Lung (tissue), 10 donors: ENCODE data around the gene CFC1. TPM values are rescaled to one million over a fixed set of nuclear protein-coding genes. Genes with fewer than 3 reads are reported as not detected.
"Not testable (repeated sequence)": the region's sequence is repeated elsewhere in the genome, so short reads cannot be mapped to it uniquely, and the experiment has no call there.

Experiments
- ATAC-seq: fragments of 200-7000 bp; cut with Tn5 transposase; one replicate; pipeline ENCODE4 v1.9.1; 2020; ENCODE audit warnings: moderate number of reproducible peaks; ENCODE audit not compliant: insufficient read depth, low FRiP score
- DNase-seq, 3 donors: peaks; one replicate each; pipeline ENCODE4 v3.0.0-alpha.2; 2013 to 2017
- H3K27ac ChIP-seq, 2 donors: one replicate each; pipeline ENCODE4 v1.5.1; 2013; ENCODE audit warnings: mild to moderate bottlenecking in 2 of 2, moderate library complexity in 2 of 2, control low read depth in 1 of 2, inconsistent platforms in 1 of 2, low read depth in 1 of 2, low read length in 1 of 2
- H3K27me3 ChIP-seq, 3 donors: one replicate each; pipeline ENCODE4 v1.5.1; 2013; ENCODE audit warnings: low read length in 2 of 3; ENCODE audit not compliant: control insufficient read depth in 3 of 3, insufficient read depth in 3 of 3
- H3K36me3 ChIP-seq, 4 donors: one replicate each; pipeline ENCODE4 v1.5.1; 2013; ENCODE audit warnings: low read length in 4 of 4, mild to moderate bottlenecking in 1 of 4, moderate library complexity in 1 of 4; ENCODE audit not compliant: control insufficient read depth in 4 of 4, insufficient read depth in 4 of 4
- H3K4me1 ChIP-seq, 5 donors: one replicate each; pipeline ENCODE4 v1.5.1; 2013; ENCODE audit warnings: low read length in 5 of 5, mild to moderate bottlenecking in 2 of 5, moderate library complexity in 1 of 5; ENCODE audit not compliant: control insufficient read depth in 5 of 5, insufficient read depth in 5 of 5
- H3K4me3 ChIP-seq: one replicate; pipeline ENCODE4 v1.5.1; 2013; ENCODE audit warnings: mild to moderate bottlenecking, control low read depth, moderate library complexity
- H3K9ac ChIP-seq, 2 donors: one replicate each; pipeline ENCODE4 v1.5.1; 2013; ENCODE audit warnings: low read length in 2 of 2, control low read depth in 1 of 2; ENCODE audit not compliant: insufficient read depth in 1 of 2
- H3K9me3 ChIP-seq, 4 donors: one replicate each; pipeline ENCODE4 v1.5.1; 2013; ENCODE audit warnings: low read length in 3 of 4, mild to moderate bottlenecking in 1 of 4, moderate library complexity in 1 of 4; ENCODE audit not compliant: control insufficient read depth in 4 of 4, insufficient read depth in 3 of 4
- WGBS, 2 donors: extraction: QIAGEN DNeasy Blood & Tissue Kit; methylation state at CpG; one replicate each; pipeline ENCODE4 v1.1.7; 2013; 5-methylcytosine and 5-hydroxymethylcytosine counted together
- polyA plus RNA-seq, 2 donors: library from polyadenylated mRNA; stranded (reverse); fragments of 200-250 nt; gene quantifications; one replicate each; pipeline ENCODE4 v1.2.1, GENCODE V29; 2013
- total RNA-seq, 2 donors: library from RNA; depleted of rRNA in 1 of 2; stranded (reverse); fragments of >200 nt in 1 of 2; gene quantifications; one replicate each; pipeline ENCODE4 v1.2.1, GENCODE V29; 2014 to 2021
- donor health status: Bipolar disorder and iron deficiency.
- donor health status: healthy.
- donor health status: DM: yes; HTN: yes; CAD: no.

CFC1 gene
- total and polyA plus RNA-seq, 4 donors: 0.19 to 9.1 (median 1.3) TPM; not detected in 1

- no CpG with 5 or more reads among the region's 4 CpGs for WGBS, 2 donors
- DNase-seq, H3K9ac ChIP-seq, H3K27ac ChIP-seq, H3K36me3 ChIP-seq, H3K27me3 ChIP-seq, H3K4me1 ChIP-seq, H3K4me3 ChIP-seq, ATAC-seq, H3K9me3 ChIP-seq: not testable (repeated sequence)
These were observed 21.8 kb downstream of the CFC1 start for GRCh38 chr2:130577559-130577958.

- not testable (repeated sequence) for H3K27ac ChIP-seq, H3K9ac ChIP-seq, H3K4me1 ChIP-seq, H3K9me3 ChIP-seq, H3K27me3 ChIP-seq, H3K4me3 ChIP-seq, ATAC-seq, H3K36me3 ChIP-seq, DNase-seq
- WGBS, 2 donors: no CpG with 5 or more reads among the region's 8 CpGs
These were observed 23.1 kb downstream of the CFC1 start for GRCh38 chr2:130576209-130576784.

GRCh38 chr2:130574230-130574629, 25.1 kb downstream of the CFC1 start:
- 81 to 93% methylated on average over 5 to 7 of the region's 13 CpGs for WGBS, 2 donors
- not testable (repeated sequence) for H3K27ac ChIP-seq

GRCh38 chr2:130571929-130572328, 27.4 kb downstream of the CFC1 start:
- not testable (repeated sequence) for H3K9ac ChIP-seq, H3K27ac ChIP-seq, H3K4me1 ChIP-seq, H3K9me3 ChIP-seq, H3K27me3 ChIP-seq, ATAC-seq, H3K4me3 ChIP-seq, DNase-seq, H3K36me3 ChIP-seq
- no CpG with 5 or more reads among the region's 3 CpGs for WGBS, 2 donors

More at GRCh38 chr2:130574230-130574629, 25.1 kb downstream of the CFC1 start:
- not testable (repeated sequence) for H3K4me1 ChIP-seq, H3K9me3 ChIP-seq, H3K4me3 ChIP-seq, DNase-seq, ATAC-seq, H3K27me3 ChIP-seq, H3K36me3 ChIP-seq, H3K9ac ChIP-seq

- WGBS, 2 donors: no CpG with 5 or more reads among the region's 4 CpGs
- not testable (repeated sequence) for H3K27me3 ChIP-seq, H3K36me3 ChIP-seq, H3K4me3 ChIP-seq, DNase-seq, H3K9me3 ChIP-seq, ATAC-seq, H3K9ac ChIP-seq, H3K27ac ChIP-seq, H3K4me1 ChIP-seq
These were observed 33.2 kb downstream of the CFC1 start for GRCh38 chr2:130566165-130566564.

- H3K27ac ChIP-seq, H3K4me3 ChIP-seq, H3K27me3 ChIP-seq, DNase-seq, H3K9me3 ChIP-seq, H3K36me3 ChIP-seq, ATAC-seq, H3K4me1 ChIP-seq, H3K9ac ChIP-seq: not testable (repeated sequence)
- WGBS, 2 donors: no CpG with 5 or more reads among the region's 8 CpGs
These were observed 42.9 kb downstream of the CFC1 start for GRCh38 chr2:130556441-130556840.

- not testable (repeated sequence) for DNase-seq, H3K9ac ChIP-seq, H3K27ac ChIP-seq, H3K4me1 ChIP-seq, H3K4me3 ChIP-seq, ATAC-seq, H3K27me3 ChIP-seq, H3K36me3 ChIP-seq, H3K9me3 ChIP-seq
- WGBS, 2 donors: no CpG with 5 or more reads among the region's 4 CpGs
These were observed 45.2 kb downstream of the CFC1 start for GRCh38 chr2:130554178-130554577.

GRCh38 chr2:130549475-130549874, 49.9 kb downstream of the CFC1 start:
- H3K36me3 ChIP-seq, H3K27me3 ChIP-seq, H3K4me3 ChIP-seq, H3K9ac ChIP-seq, H3K4me1 ChIP-seq, DNase-seq, ATAC-seq, H3K27ac ChIP-seq, H3K9me3 ChIP-seq: not testable (repeated sequence)
- WGBS, 2 donors: no CpG with 5 or more reads among the region's 27 CpGs
